CD14-positive monocyte (primary cell): ENCODE results near the gene ARHGAP15. TPM values are rescaled to one million over a fixed set of nuclear protein-coding genes. Genes with fewer than 3 reads are reported as not detected.

Experiments
- DNase-seq, 3 donors: peaks; one replicate each; pipeline ENCODE4 v3.0.0-alpha.2; 2011 to 2022
- H2AFZ ChIP-seq: 2 replicates; pipeline ENCODE4 v1.6.0; 2012; ENCODE audit warnings: mild to moderate bottlenecking, low read depth, low read length, inconsistent platforms; ENCODE audit not compliant: insufficient read depth, poor library complexity, severe bottlenecking
- H3K27ac ChIP-seq, 2 donors: 1 replicate in 1 of 2; 2 replicates in 1 of 2; pipeline ENCODE4 v1.5.1; 2012 to 2013; ENCODE audit warnings: low read length in 2 of 2, control low read depth in 1 of 2, inconsistent platforms in 1 of 2, low read depth in 1 of 2, mild to moderate bottlenecking in 1 of 2
- H3K27me3 ChIP-seq, 2 donors: one replicate each; pipeline versions ENCODE4 v1.6.0 to v1.6.1; 2011 to 2013; ENCODE audit warnings: low read length in 2 of 2; ENCODE audit not compliant: control insufficient read depth in 2 of 2, insufficient read depth in 2 of 2
- H3K36me3 ChIP-seq, 2 donors: replicated peaks in 1 of 2; 1 replicate in 1 of 2; 2 replicates in 1 of 2; pipeline versions ENCODE4 v1.5.1 to v1.6.1; 2012 to 2013; ENCODE audit warnings: low read length in 2 of 2, control low read depth in 1 of 2, inconsistent platforms in 1 of 2, mild to moderate bottlenecking in 1 of 2; ENCODE audit not compliant: insufficient read depth in 2 of 2, control insufficient read depth in 1 of 2
- H3K4me1 ChIP-seq, 2 donors: 1 replicate in 1 of 2; 2 replicates in 1 of 2; pipeline versions ENCODE4 v1.5.1 to v1.6.1; 2012 to 2013; ENCODE audit warnings: low read length in 2 of 2, control low read depth in 1 of 2, inconsistent platforms in 1 of 2, mild to moderate bottlenecking in 1 of 2, moderate library complexity in 1 of 2; ENCODE audit not compliant: insufficient read depth in 2 of 2, control insufficient read depth in 1 of 2
- H3K4me2 ChIP-seq: replicated peaks from 2 replicates; pipeline ENCODE3; 2012; ENCODE audit warnings: low read length, moderate library complexity, mild to moderate bottlenecking; ENCODE audit not compliant: poor library complexity, severe bottlenecking; ENCODE audit errors: extremely low read depth
- H3K4me3 ChIP-seq, 3 experiments: fragments of 200-600 bp in 1 of 3; sonication (generic) in 1 of 3; replicated peaks in 1 of 3; 1 replicate in 2 of 3; 2 replicates in 1 of 3; pipeline ENCODE4 v1.5.1; 2011 to 2013; ENCODE audit warnings: low read length in 3 of 3, mild to moderate bottlenecking in 3 of 3, control low read depth in 2 of 3, low read depth in 2 of 3, inconsistent platforms in 1 of 3, moderate library complexity in 1 of 3
- H3K79me2 ChIP-seq: 2 replicates; pipeline ENCODE4 v1.6.0; 2012; ENCODE audit warnings: mild to moderate bottlenecking, control low read depth, inconsistent platforms, low read length, moderate library complexity; ENCODE audit not compliant: insufficient read depth
- H3K9ac ChIP-seq: 2 replicates; pipeline ENCODE4 v1.6.0; 2017; ENCODE audit warnings: low read length, mild to moderate bottlenecking; ENCODE audit not compliant: insufficient read depth, poor library complexity, severe bottlenecking
- H3K9me3 ChIP-seq, 2 donors: replicated peaks in 1 of 2; 1 replicate in 1 of 2; 2 replicates in 1 of 2; pipeline versions ENCODE4 v1.5.1 to v1.6.1; 2012 to 2013; ENCODE audit warnings: low read length in 2 of 2, control low read depth in 1 of 2; ENCODE audit not compliant: control insufficient read depth in 1 of 2, insufficient read depth in 1 of 2
- H4K20me1 ChIP-seq: 2 replicates; pipeline ENCODE4 v1.6.0; 2012; ENCODE audit warnings: mild to moderate bottlenecking, low read length, control low read depth, moderate library complexity; ENCODE audit not compliant: insufficient read depth
- H3K27ac Mint-ChIP-seq, 7 donors: one replicate each; pipeline ENCODE4 v1.8.0; 2020; ENCODE audit warnings: mild to moderate bottlenecking in 7 of 7, mixed read lengths in 7 of 7, moderate library complexity in 6 of 7, inconsistent platforms in 2 of 7
- H3K27me3 Mint-ChIP-seq, 3 donors: one replicate each; pipeline ENCODE4 v1.8.0; 2021 to 2022; ENCODE audit warnings: low read depth in 3 of 3, mild to moderate bottlenecking in 3 of 3, mixed read lengths in 3 of 3, moderate library complexity in 3 of 3, inconsistent platforms in 1 of 3
- H3K36me3 Mint-ChIP-seq, 2 donors: one replicate each; pipeline ENCODE4 v1.8.0; 2020; ENCODE audit warnings: mixed read lengths in 2 of 2, inconsistent platforms in 1 of 2, mild to moderate bottlenecking in 1 of 2
- H3K4me1 Mint-ChIP-seq: one replicate; pipeline ENCODE4 v1.8.0; 2020; ENCODE audit warnings: mild to moderate bottlenecking, mixed read lengths
- H3K4me3 Mint-ChIP-seq, 2 donors: one replicate each; pipeline ENCODE4 v1.8.0; 2020; ENCODE audit warnings: mild to moderate bottlenecking in 2 of 2, mixed read lengths in 2 of 2, moderate library complexity in 1 of 2
- H3K9me3 Mint-ChIP-seq, 7 donors: one replicate each; pipeline ENCODE4 v1.8.0; 2020 to 2022; ENCODE audit warnings: mixed read lengths in 7 of 7, mild to moderate bottlenecking in 6 of 7, moderate library complexity in 6 of 7, inconsistent platforms in 2 of 7
- WGBS: methylation state at CpG from one replicate; pipeline ENCODE4 v1.1.5; 2013; ENCODE audit warnings: missing lambda C conversion rate; ENCODE audit not compliant: insufficient coverage; 5-methylcytosine and 5-hydroxymethylcytosine counted together
- intact Hi-C, 2 donors: fragments of 100-400 bp; cut with micrococcal nuclease; formaldehyde crosslinking; loops; one replicate each; pipeline versions ENCODE4 v1.15.0 to v1.15.1; 2023
- polyA plus RNA-seq, 3 donors: library from polyadenylated mRNA; depleted of rRNA in 1 of 3; unstranded in 2 of 3; stranded (reverse) in 1 of 3; fragments of 300-500 nt in 2 of 3; fragments of >200 nt in 1 of 3; fragmentation: Illumina TruSeq in 2 of 3; gene quantifications; 1 replicate in 2 of 3; 2 replicates in 1 of 3; pipeline ENCODE4 v1.2.3, GENCODE V29; 2012 to 2021
- TF ChIP-seq, protein P1 (sequence below): fragments of 200-600 bp; IDR thresholded peaks from one replicate; pipeline ENCODE4 v1.8.0; 2022; ENCODE audit warnings: antibody characterized with exemption, mild to moderate bottlenecking

The ARHGAP15 gene
- polyA plus RNA-seq, 3 donors: 35.4 to 50.9 (median 50.7) TPM

DNA sequence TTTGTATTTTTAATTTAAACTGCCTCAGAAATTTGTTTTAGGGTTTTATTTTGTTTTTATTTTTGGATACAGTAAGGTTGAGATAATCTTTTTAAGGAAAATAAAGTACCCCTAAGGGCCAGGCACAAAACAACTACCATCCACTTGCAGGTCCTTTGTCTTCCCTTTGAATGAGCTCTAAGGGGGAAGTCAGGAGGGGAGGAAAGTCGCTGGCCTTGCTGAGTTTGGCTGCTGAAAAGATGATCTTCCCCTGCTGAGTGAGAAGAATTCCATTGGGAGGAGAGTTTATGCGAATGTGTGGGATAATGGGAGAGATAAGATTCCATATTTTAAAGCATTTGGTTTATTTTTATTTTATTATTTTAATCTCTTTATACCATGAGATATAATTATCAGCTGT is 100.7 kb downstream of the ARHGAP15 start:
- DNase-seq: no peak
- Mint-ChIP-seq H3K4me3 (no peak overlapping the region), H3K36me3 (peaks cover 52 to 63% of the 10 kb centered on the region in 2 donors), H3K27me3 (no peaks in the 10 kb centered on the region), H3K4me1 (no peaks in the 10 kb centered on the region), H3K9me3 (peaks cover 3 to 20% (median 15%) of the 10 kb centered on the region in 7 donors), H3K27ac (no peak overlapping the region)
- no CpG with 5 or more reads among the region's 2 CpGs for WGBS
- peaks cover 7 to 14% of the 10 kb centered on the region in 2 donors for H3K9me3 ChIP-seq
- H3K27me3 ChIP-seq: no peaks in the 10 kb centered on the region
- peaks cover 22% of the 10 kb centered on the region for H3K79me2 ChIP-seq
- H2AFZ ChIP-seq: no peak overlapping the region
- no peaks in the 10 kb centered on the region for H3K4me1 ChIP-seq
- H3K9ac ChIP-seq: no peak overlapping the region
- H3K36me3 ChIP-seq: peaks cover 38 to 70% of the 10 kb centered on the region in 2 donors
- no peak overlapping the region for H3K27ac ChIP-seq
- TF ChIP-seq, protein P1, sequence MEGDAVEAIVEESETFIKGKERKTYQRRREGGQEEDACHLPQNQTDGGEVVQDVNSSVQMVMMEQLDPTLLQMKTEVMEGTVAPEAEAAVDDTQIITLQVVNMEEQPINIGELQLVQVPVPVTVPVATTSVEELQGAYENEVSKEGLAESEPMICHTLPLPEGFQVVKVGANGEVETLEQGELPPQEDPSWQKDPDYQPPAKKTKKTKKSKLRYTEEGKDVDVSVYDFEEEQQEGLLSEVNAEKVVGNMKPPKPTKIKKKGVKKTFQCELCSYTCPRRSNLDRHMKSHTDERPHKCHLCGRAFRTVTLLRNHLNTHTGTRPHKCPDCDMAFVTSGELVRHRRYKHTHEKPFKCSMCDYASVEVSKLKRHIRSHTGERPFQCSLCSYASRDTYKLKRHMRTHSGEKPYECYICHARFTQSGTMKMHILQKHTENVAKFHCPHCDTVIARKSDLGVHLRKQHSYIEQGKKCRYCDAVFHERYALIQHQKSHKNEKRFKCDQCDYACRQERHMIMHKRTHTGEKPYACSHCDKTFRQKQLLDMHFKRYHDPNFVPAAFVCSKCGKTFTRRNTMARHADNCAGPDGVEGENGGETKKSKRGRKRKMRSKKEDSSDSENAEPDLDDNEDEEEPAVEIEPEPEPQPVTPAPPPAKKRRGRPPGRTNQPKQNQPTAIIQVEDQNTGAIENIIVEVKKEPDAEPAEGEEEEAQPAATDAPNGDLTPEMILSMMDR: no peak
- H4K20me1 ChIP-seq: peaks cover 5% of the 10 kb centered on the region
- intact Hi-C loops: loop anchor here in 1 of 2 donors (10.0 kb wide), 1 partner anchor 195 kb away; no protein-coding TSS in a partner anchor
- no peak overlapping the region for H3K4me2 ChIP-seq
- no peak overlapping the region for H3K4me3 ChIP-seq

DNA sequence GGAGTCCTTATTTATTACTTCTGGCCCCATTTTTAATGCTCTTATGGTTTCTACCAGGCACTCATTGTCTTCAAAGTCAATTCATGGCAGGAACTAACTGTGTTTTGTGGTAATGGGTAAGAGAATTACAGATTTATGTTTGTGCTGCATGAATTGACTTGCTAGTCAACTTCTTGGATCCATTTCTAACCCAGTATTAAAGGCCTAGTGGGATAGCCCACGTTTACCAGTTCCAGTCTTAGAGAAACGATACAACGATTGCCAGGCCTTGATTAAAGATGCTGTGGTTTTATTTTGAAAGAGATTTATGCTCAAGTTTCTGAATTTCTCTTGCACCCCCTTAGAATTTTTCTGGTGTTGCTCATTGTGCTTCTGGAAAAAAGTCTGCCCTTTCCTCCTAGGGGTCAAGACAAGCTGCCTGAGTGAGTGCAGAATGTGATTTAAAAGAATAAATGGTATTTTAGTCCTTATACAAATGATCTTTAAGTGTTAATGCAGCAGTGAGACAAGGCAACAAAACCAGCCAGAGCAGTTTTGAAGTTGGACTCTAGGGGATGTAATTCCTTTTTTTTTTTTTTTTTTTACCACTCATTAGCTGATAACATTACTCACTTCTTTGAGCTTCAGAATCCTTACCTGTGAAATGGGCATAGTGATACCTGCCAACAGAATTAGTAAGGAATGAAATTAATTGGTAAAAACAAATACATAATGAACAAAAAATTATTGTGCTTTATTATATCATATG is 101.5 kb downstream of the ARHGAP15 start:
- Mint-ChIP-seq H3K36me3 (peaks cover 57 to 64% of the 10 kb centered on the region in 2 donors), H3K9me3 (peaks cover 3 to 20% (median 15%) of the 10 kb centered on the region in 7 donors), H3K27me3 (no peaks in the 10 kb centered on the region), H3K27ac (peak overlapping the region in 1 of 7 donors; percentile 59), H3K4me1 (no peaks in the 10 kb centered on the region), H3K4me3 (no peak overlapping the region)
- no peaks in the 10 kb centered on the region for H3K4me1 ChIP-seq
- peaks cover 24% of the 10 kb centered on the region for H3K79me2 ChIP-seq
- TF ChIP-seq, protein P1: no peak
- no peaks in the 10 kb centered on the region for H3K27me3 ChIP-seq
- H3K9me3 ChIP-seq: peaks cover 7 to 14% of the 10 kb centered on the region in 2 donors
- H3K4me2 ChIP-seq: no peak overlapping the region
- H3K36me3 ChIP-seq: peaks cover 38 to 74% of the 10 kb centered on the region in 2 donors
- no peak for DNase-seq
- H3K4me3 ChIP-seq: no peak overlapping the region
- no peak overlapping the region for H2AFZ ChIP-seq
- intact Hi-C loops: no loop called here
- no peak overlapping the region for H3K27ac ChIP-seq
- peaks cover 5% of the 10 kb centered on the region for H4K20me1 ChIP-seq
- H3K9ac ChIP-seq: no peak overlapping the region
- WGBS: no CpG with 5 or more reads among the region's 3 CpGs
